CD14-positive monocyte (primary cell): ENCODE data around the gene APEX2. TPM values are rescaled to one million over a fixed set of nuclear protein-coding genes. Genes with fewer than 3 reads are reported as not detected.
"Not testable (repeated sequence)": the region's sequence is repeated elsewhere in the genome, so short reads cannot be mapped to it uniquely, and the experiment has no call there.

ENCODE experiments used
- DNase-seq, 3 donors: peaks; one replicate each; pipeline ENCODE4 v3.0.0-alpha.2; 2011 to 2022
- H2AFZ ChIP-seq: 2 replicates; pipeline ENCODE4 v1.6.0; 2012; ENCODE audit warnings: mild to moderate bottlenecking, low read depth, low read length, inconsistent platforms; ENCODE audit not compliant: insufficient read depth, poor library complexity, severe bottlenecking
- H3K27ac ChIP-seq, 2 donors: 1 replicate in 1 of 2; 2 replicates in 1 of 2; pipeline ENCODE4 v1.5.1; 2012 to 2013; ENCODE audit warnings: low read length in 2 of 2, control low read depth in 1 of 2, inconsistent platforms in 1 of 2, low read depth in 1 of 2, mild to moderate bottlenecking in 1 of 2
- H3K27me3 ChIP-seq, 2 donors: one replicate each; pipeline versions ENCODE4 v1.6.0 to v1.6.1; 2011 to 2013; ENCODE audit warnings: low read length in 2 of 2; ENCODE audit not compliant: control insufficient read depth in 2 of 2, insufficient read depth in 2 of 2
- H3K36me3 ChIP-seq, 2 donors: replicated peaks in 1 of 2; 1 replicate in 1 of 2; 2 replicates in 1 of 2; pipeline versions ENCODE4 v1.5.1 to v1.6.1; 2012 to 2013; ENCODE audit warnings: low read length in 2 of 2, control low read depth in 1 of 2, inconsistent platforms in 1 of 2, mild to moderate bottlenecking in 1 of 2; ENCODE audit not compliant: insufficient read depth in 2 of 2, control insufficient read depth in 1 of 2
- H3K4me1 ChIP-seq, 2 donors: 1 replicate in 1 of 2; 2 replicates in 1 of 2; pipeline versions ENCODE4 v1.5.1 to v1.6.1; 2012 to 2013; ENCODE audit warnings: low read length in 2 of 2, control low read depth in 1 of 2, inconsistent platforms in 1 of 2, mild to moderate bottlenecking in 1 of 2, moderate library complexity in 1 of 2; ENCODE audit not compliant: insufficient read depth in 2 of 2, control insufficient read depth in 1 of 2
- H3K4me2 ChIP-seq: replicated peaks from 2 replicates; pipeline ENCODE3; 2012; ENCODE audit warnings: low read length, moderate library complexity, mild to moderate bottlenecking; ENCODE audit not compliant: poor library complexity, severe bottlenecking; ENCODE audit errors: extremely low read depth
- H3K4me3 ChIP-seq, 3 experiments: fragments of 200-600 bp in 1 of 3; sonication (generic) in 1 of 3; replicated peaks in 1 of 3; 1 replicate in 2 of 3; 2 replicates in 1 of 3; pipeline ENCODE4 v1.5.1; 2011 to 2013; ENCODE audit warnings: low read length in 3 of 3, mild to moderate bottlenecking in 3 of 3, control low read depth in 2 of 3, low read depth in 2 of 3, inconsistent platforms in 1 of 3, moderate library complexity in 1 of 3
- H3K79me2 ChIP-seq: 2 replicates; pipeline ENCODE4 v1.6.0; 2012; ENCODE audit warnings: mild to moderate bottlenecking, control low read depth, inconsistent platforms, low read length, moderate library complexity; ENCODE audit not compliant: insufficient read depth
- H3K9ac ChIP-seq: 2 replicates; pipeline ENCODE4 v1.6.0; 2017; ENCODE audit warnings: low read length, mild to moderate bottlenecking; ENCODE audit not compliant: insufficient read depth, poor library complexity, severe bottlenecking
- H3K9me3 ChIP-seq, 2 donors: replicated peaks in 1 of 2; 1 replicate in 1 of 2; 2 replicates in 1 of 2; pipeline versions ENCODE4 v1.5.1 to v1.6.1; 2012 to 2013; ENCODE audit warnings: low read length in 2 of 2, control low read depth in 1 of 2; ENCODE audit not compliant: control insufficient read depth in 1 of 2, insufficient read depth in 1 of 2
- H4K20me1 ChIP-seq: 2 replicates; pipeline ENCODE4 v1.6.0; 2012; ENCODE audit warnings: mild to moderate bottlenecking, low read length, control low read depth, moderate library complexity; ENCODE audit not compliant: insufficient read depth
- H3K27ac Mint-ChIP-seq, 7 donors: one replicate each; pipeline ENCODE4 v1.8.0; 2020; ENCODE audit warnings: mild to moderate bottlenecking in 7 of 7, mixed read lengths in 7 of 7, moderate library complexity in 6 of 7, inconsistent platforms in 2 of 7
- H3K27me3 Mint-ChIP-seq, 3 donors: one replicate each; pipeline ENCODE4 v1.8.0; 2021 to 2022; ENCODE audit warnings: low read depth in 3 of 3, mild to moderate bottlenecking in 3 of 3, mixed read lengths in 3 of 3, moderate library complexity in 3 of 3, inconsistent platforms in 1 of 3
- H3K36me3 Mint-ChIP-seq, 2 donors: one replicate each; pipeline ENCODE4 v1.8.0; 2020; ENCODE audit warnings: mixed read lengths in 2 of 2, inconsistent platforms in 1 of 2, mild to moderate bottlenecking in 1 of 2
- H3K4me1 Mint-ChIP-seq: one replicate; pipeline ENCODE4 v1.8.0; 2020; ENCODE audit warnings: mild to moderate bottlenecking, mixed read lengths
- H3K4me3 Mint-ChIP-seq, 2 donors: one replicate each; pipeline ENCODE4 v1.8.0; 2020; ENCODE audit warnings: mild to moderate bottlenecking in 2 of 2, mixed read lengths in 2 of 2, moderate library complexity in 1 of 2
- H3K9me3 Mint-ChIP-seq, 7 donors: one replicate each; pipeline ENCODE4 v1.8.0; 2020 to 2022; ENCODE audit warnings: mixed read lengths in 7 of 7, mild to moderate bottlenecking in 6 of 7, moderate library complexity in 6 of 7, inconsistent platforms in 2 of 7
- WGBS: methylation state at CpG from one replicate; pipeline ENCODE4 v1.1.5; 2013; ENCODE audit warnings: missing lambda C conversion rate; ENCODE audit not compliant: insufficient coverage; 5-methylcytosine and 5-hydroxymethylcytosine counted together
- intact Hi-C, 2 donors: fragments of 100-400 bp; cut with micrococcal nuclease; formaldehyde crosslinking; loops; one replicate each; pipeline versions ENCODE4 v1.15.0 to v1.15.1; 2023
- polyA plus RNA-seq, 3 donors: library from polyadenylated mRNA; depleted of rRNA in 1 of 3; unstranded in 2 of 3; stranded (reverse) in 1 of 3; fragments of 300-500 nt in 2 of 3; fragments of >200 nt in 1 of 3; fragmentation: Illumina TruSeq in 2 of 3; gene quantifications; 1 replicate in 2 of 3; 2 replicates in 1 of 3; pipeline ENCODE4 v1.2.3, GENCODE V29; 2012 to 2021
- TF ChIP-seq, protein P1 (sequence below): fragments of 200-600 bp; IDR thresholded peaks from one replicate; pipeline ENCODE4 v1.8.0; 2022; ENCODE audit warnings: antibody characterized with exemption, mild to moderate bottlenecking

APEX2 gene
- polyA plus RNA-seq, 3 donors, result 13.3 to 17.8 (median 14.4) TPM

DNA sequence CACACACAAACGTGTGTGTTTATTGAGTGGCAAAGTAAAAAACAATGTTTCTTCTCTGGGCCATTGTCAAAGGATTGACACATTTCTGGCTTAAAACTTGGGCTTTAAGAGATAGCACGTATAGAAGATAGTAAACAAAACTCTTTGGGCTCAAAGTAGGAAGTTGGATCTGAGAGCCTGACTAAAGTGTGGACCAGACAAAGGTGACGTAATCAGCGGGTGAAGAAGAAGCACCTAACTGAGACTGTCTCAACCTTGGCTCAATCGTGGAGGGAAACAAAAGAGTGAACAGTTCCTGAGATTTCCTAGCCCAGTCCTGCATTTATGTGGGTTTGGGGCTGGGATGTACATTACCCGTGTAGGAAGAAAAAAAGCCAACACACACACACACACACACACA is 19.8 kb upstream of the APEX2 start:
- Mint-ChIP-seq H3K27me3 (peaks cover 2 to 5% (median 3%) of the 10 kb centered on the region in 3 donors), H3K36me3 (no peaks in the 10 kb centered on the region), H3K27ac (no peak overlapping the region), H3K4me3 (no peak overlapping the region), H3K4me1 (no peaks in the 10 kb centered on the region), H3K9me3 (peaks cover 0 to 3% (median 0%) of the 10 kb centered on the region in 7 donors)
- Histone ChIP-seq H3K36me3 (no peaks in the 10 kb centered on the region), H3K4me3 (no peak overlapping the region), H2AFZ (no peak overlapping the region), H3K27me3 (no peaks in the 10 kb centered on the region), H3K4me2 (no peak overlapping the region), H3K9me3 (no peaks in the 10 kb centered on the region), H4K20me1 (no peaks in the 10 kb centered on the region), H3K9ac (no peak overlapping the region), H3K4me1 (no peaks in the 10 kb centered on the region), H3K27ac (no peak overlapping the region), H3K79me2 (no peaks in the 10 kb centered on the region)
- intact Hi-C loops, result no loop called here
- TF ChIP-seq, protein P1, sequence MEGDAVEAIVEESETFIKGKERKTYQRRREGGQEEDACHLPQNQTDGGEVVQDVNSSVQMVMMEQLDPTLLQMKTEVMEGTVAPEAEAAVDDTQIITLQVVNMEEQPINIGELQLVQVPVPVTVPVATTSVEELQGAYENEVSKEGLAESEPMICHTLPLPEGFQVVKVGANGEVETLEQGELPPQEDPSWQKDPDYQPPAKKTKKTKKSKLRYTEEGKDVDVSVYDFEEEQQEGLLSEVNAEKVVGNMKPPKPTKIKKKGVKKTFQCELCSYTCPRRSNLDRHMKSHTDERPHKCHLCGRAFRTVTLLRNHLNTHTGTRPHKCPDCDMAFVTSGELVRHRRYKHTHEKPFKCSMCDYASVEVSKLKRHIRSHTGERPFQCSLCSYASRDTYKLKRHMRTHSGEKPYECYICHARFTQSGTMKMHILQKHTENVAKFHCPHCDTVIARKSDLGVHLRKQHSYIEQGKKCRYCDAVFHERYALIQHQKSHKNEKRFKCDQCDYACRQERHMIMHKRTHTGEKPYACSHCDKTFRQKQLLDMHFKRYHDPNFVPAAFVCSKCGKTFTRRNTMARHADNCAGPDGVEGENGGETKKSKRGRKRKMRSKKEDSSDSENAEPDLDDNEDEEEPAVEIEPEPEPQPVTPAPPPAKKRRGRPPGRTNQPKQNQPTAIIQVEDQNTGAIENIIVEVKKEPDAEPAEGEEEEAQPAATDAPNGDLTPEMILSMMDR, result no peak
- 94% methylated on average over 3 of the region's 6 CpGs for WGBS
- DNase-seq, result no peak

GRCh38 chrX:54983306-54983705 is 16.9 kb upstream of the APEX2 start:
- H3K9ac ChIP-seq, H3K9me3 ChIP-seq, H2AFZ ChIP-seq, H3K4me1 Mint-ChIP-seq, DNase-seq, H3K27me3 Mint-ChIP-seq, H3K27ac ChIP-seq, H3K36me3 ChIP-seq, H3K4me1 ChIP-seq, H3K4me3 ChIP-seq, H3K79me2 ChIP-seq, intact Hi-C loops, H3K4me2 ChIP-seq, H4K20me1 ChIP-seq, H3K27me3 ChIP-seq, H3K36me3 Mint-ChIP-seq, H3K4me3 Mint-ChIP-seq, H3K9me3 Mint-ChIP-seq, H3K27ac Mint-ChIP-seq: not testable (repeated sequence)
- WGBS, result no CpG with 5 or more reads among the region's 2 CpGs
